ENCODE data around the gene APBA1.

APBA1 gene

DNA sequence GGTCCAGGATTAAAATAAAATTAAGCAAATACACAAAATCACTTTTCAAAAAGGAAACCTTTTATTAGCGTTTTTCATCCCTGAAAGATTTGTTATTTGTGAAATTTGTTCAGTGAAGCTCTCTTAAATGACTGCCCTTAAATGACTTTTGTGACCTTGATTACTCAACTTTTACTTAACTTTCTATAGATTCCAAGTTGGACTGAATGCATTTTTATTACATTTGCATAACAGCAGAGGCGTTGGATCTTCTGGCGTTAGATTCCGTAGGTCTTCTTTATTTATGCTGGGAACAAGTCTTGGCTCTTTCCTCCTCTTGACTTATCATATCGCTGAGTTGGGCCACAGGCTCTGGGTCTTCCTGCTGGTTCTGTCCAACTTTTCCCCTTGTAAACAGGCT is 78.4 kb downstream of the APBA1 start:
- Histone ChIP-seq H3K27me3 (no peaks in the 10 kb centered on the region), H3K4me1 (no peaks in the 10 kb centered on the region), H3K27ac (no peak overlapping the region), H3K4me3 (no peak overlapping the region), H3K9me3 (no peaks in the 10 kb centered on the region), H3K36me3 (no peaks in the 10 kb centered on the region)
- intact Hi-C loops (cut with DNase I; ENCODE audit: low total_unique reads): no loop called here
- TF ChIP-seq, protein P1, sequence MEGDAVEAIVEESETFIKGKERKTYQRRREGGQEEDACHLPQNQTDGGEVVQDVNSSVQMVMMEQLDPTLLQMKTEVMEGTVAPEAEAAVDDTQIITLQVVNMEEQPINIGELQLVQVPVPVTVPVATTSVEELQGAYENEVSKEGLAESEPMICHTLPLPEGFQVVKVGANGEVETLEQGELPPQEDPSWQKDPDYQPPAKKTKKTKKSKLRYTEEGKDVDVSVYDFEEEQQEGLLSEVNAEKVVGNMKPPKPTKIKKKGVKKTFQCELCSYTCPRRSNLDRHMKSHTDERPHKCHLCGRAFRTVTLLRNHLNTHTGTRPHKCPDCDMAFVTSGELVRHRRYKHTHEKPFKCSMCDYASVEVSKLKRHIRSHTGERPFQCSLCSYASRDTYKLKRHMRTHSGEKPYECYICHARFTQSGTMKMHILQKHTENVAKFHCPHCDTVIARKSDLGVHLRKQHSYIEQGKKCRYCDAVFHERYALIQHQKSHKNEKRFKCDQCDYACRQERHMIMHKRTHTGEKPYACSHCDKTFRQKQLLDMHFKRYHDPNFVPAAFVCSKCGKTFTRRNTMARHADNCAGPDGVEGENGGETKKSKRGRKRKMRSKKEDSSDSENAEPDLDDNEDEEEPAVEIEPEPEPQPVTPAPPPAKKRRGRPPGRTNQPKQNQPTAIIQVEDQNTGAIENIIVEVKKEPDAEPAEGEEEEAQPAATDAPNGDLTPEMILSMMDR (IDR thresholded peaks at IDR 0.05): no peak
- DNase-seq: no peak

DNA sequence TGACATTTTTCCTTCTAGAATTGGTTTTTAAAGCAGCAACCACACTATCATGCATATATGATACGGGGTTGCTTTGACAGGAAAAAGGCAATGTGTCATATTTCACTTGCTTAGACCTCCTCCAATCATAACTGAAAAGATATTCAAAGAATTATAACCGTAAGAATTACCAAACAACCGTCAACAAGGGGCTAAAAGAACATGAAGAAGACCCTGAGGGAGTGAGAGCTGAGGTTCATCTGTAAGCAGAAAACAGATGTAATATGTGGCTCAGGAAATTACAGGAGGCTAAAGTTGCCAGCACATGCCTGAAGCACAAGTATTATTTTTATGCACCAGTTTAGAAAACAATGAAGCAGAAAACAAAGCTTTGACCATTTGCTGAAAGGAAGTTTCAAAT is 78.9 kb downstream of the APBA1 start:
- no peak overlapping the region for H3K27ac ChIP-seq
- H3K4me1 ChIP-seq: no peaks in the 10 kb centered on the region
- H3K4me3 ChIP-seq: no peak overlapping the region
- DNase-seq: no peak
- TF ChIP-seq, protein P1 (IDR thresholded peaks at IDR 0.05): no peak
- H3K27me3 ChIP-seq: no peaks in the 10 kb centered on the region
- no peaks in the 10 kb centered on the region for H3K36me3 ChIP-seq
- intact Hi-C loops (cut with DNase I; ENCODE audit: low total_unique reads): no loop called here
- H3K9me3 ChIP-seq: no peaks in the 10 kb centered on the region

DNA sequence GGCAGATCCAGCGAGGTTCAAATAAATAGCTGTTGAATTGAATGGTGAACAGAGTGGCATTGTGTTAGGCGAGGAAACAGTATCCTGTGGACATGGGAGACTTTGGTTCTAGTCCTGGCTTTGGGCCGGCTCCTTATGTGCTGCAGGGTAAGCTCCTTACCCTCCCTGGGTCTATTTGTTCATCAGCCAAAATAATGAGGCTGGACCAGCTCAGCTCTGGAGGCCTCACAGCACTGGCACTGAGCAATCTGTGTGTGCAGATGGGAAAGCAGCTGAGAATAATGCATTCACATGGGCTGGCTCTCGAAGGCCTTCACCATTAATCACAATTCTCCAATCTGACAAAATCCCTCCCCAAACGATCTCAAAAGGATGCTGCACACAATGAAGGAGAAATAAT is 81.9 kb downstream of the APBA1 start:
- H3K27me3 ChIP-seq: no peaks in the 10 kb centered on the region
- H3K27ac ChIP-seq: no peak overlapping the region
- no peak overlapping the region for H3K4me3 ChIP-seq
- H3K4me1 ChIP-seq: no peaks in the 10 kb centered on the region
- no peaks in the 10 kb centered on the region for H3K9me3 ChIP-seq
- no peaks in the 10 kb centered on the region for H3K36me3 ChIP-seq
- DNase-seq: no peak
- TF ChIP-seq, protein P1 (IDR thresholded peaks at IDR 0.05): no peak
- intact Hi-C loops (cut with DNase I; ENCODE audit: low total_unique reads): no loop called here

DNA sequence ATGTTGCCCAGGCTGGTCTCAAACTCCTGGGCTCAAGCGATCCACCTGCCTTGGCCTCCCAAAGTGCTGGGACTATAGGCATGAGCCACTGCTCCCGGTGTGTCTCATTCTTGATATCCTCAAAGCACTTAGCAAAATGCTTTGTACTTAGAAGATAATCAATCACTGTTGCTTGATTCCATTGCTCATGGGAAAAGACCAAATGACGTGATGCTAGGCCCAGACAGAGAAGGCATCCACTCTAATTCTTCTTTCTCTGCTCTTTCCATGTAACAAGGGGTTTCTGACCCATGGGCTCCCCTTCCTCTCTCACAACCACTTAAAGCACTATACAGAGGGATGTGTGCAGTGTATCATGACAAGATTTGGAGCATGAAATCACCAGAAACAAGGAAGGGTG is 83.0 kb downstream of the APBA1 start:
- H3K4me3 ChIP-seq: no peak overlapping the region
- H3K27me3 ChIP-seq: no peaks in the 10 kb centered on the region
- H3K36me3 ChIP-seq: no peaks in the 10 kb centered on the region
- no peak for DNase-seq
- no peak overlapping the region for H3K27ac ChIP-seq
- no peaks in the 10 kb centered on the region for H3K9me3 ChIP-seq
- TF ChIP-seq, protein P1 (IDR thresholded peaks at IDR 0.05): no peak
- H3K4me1 ChIP-seq: no peaks in the 10 kb centered on the region
- intact Hi-C loops (cut with DNase I; ENCODE audit: low total_unique reads): no loop called here

DNA sequence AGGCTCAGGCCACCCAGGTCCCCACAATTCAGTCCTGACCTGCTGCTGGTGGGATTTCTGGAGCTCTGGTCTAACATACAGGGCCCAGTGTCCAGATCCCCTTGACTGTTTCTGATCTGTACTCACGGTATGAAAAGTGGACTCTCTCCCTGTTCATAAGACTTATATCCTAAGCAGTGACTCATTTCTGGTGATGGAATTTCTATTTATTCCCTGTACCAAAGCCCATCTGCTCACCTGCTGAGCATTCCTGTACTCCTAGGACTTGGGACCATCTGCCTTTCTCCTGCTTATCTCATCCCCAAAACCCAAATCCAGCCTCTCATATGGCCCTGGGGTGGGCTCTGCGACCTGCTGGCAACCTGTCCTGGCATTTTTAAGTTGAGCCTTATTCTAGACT is 86.6 kb downstream of the APBA1 start:
- no peaks in the 10 kb centered on the region for H3K27me3 ChIP-seq
- intact Hi-C loops (cut with DNase I; ENCODE audit: low total_unique reads): no loop called here
- no peak for DNase-seq
- no peaks in the 10 kb centered on the region for H3K4me1 ChIP-seq
- TF ChIP-seq, protein P1 (IDR thresholded peaks at IDR 0.05): no peak
- no peaks in the 10 kb centered on the region for H3K9me3 ChIP-seq
- no peak overlapping the region for H3K4me3 ChIP-seq
- no peak overlapping the region for H3K27ac ChIP-seq
- no peaks in the 10 kb centered on the region for H3K36me3 ChIP-seq

DNA sequence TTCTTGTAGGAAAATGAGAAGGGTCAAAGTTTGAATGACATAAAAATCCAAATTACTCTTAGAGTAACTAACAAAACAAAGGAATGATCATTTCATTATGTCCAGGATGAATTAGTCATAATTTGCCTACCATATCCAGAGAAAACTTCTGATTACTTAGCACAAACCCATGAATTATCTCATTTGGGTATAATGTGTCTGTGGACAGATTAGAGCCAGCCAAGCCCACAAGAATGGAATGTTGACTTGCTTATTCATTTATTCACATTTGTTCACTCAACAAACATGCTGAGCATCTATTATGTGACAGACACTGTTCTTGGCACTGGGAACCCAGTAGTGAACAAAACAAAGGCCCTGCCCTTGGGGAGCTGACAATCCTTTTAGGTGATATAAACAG is 87.4 kb downstream of the APBA1 start:
- H3K27me3 ChIP-seq: no peaks in the 10 kb centered on the region
- H3K9me3 ChIP-seq: no peaks in the 10 kb centered on the region
- no peak overlapping the region for H3K4me3 ChIP-seq
- H3K36me3 ChIP-seq: no peaks in the 10 kb centered on the region
- intact Hi-C loops (cut with DNase I; ENCODE audit: low total_unique reads): no loop called here
- DNase-seq: no peak
- TF ChIP-seq, protein P1 (IDR thresholded peaks at IDR 0.05): no peak
- no peaks in the 10 kb centered on the region for H3K4me1 ChIP-seq
- H3K27ac ChIP-seq: no peak overlapping the region

Data from tibial artery (tissue), 4 donors.